Neuron (in vitro differentiated cells): Measurements from ENCODE around the gene ZNHIT1.
A peak's percentile ranks its signal among the peaks of the same experiment; 100 is the strongest.

Experiments used
- H2AFZ ChIP-seq: one replicate; pipeline ENCODE4 v1.6.1; 2013; ENCODE audit warnings: low read depth, mild to moderate bottlenecking, inconsistent platforms, low read length, moderate library complexity
- H3K27me3 ChIP-seq: one replicate; pipeline ENCODE4 v1.6.1; 2013; ENCODE audit warnings: low read length; ENCODE audit not compliant: insufficient read depth
- H3K36me3 ChIP-seq: one replicate; pipeline ENCODE4 v1.6.1; 2013; ENCODE audit warnings: low read length; ENCODE audit not compliant: insufficient read depth
- H3K4me1 ChIP-seq: one replicate; pipeline ENCODE4 v1.6.1; 2013; ENCODE audit warnings: low read length; ENCODE audit not compliant: insufficient read depth
- H3K4me3 ChIP-seq: 2 replicates; pipeline ENCODE4 v1.5.1; 2013; ENCODE audit warnings: mild to moderate bottlenecking, low read length, moderate library complexity
- H3K9me3 ChIP-seq: one replicate; pipeline ENCODE4 v1.6.1; 2013; ENCODE audit warnings: low read length

Gene ZNHIT1

DNA sequence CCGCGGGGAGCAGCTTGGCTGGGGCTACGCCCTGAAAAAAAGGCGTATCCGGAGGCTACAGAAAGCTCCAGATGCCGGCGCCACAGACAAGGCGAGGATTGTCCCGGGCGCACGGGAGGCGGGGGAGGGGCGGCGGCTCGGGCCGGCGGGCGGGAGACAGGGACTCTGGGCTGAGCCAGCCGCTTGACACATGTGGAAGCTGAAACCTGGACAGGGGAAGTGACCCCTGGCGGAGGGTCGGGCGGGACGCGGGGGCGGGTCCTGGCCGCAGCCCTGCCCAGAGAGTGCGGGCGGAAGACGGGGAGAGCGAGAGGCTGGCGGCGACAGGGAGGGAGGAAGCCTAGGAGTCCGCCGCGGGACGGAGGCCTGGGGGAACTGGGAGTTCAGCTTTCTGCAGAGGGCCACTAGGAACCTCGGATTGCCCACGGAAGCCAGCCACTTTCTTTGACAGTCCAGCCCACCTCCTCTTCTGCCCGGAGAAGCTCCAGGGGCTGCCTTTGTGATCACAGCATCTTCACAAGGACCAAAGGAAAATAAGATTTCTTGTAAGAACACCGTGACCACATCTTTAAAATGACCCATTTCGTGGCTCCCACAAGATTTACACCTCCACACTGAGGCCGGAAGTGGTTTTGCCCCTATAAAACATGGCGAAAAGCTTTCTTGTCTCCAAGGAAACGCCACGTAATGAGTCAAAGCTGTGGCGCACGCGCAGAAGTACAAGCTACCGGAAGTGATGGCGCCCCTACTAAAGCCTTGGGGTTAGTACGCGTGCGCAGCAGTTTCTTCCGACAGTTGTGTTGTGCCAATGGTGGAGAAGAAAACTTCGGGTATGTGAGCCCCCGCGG is at the start of gene ZNHIT1, which contains the start of gene PLOD3:
Gene ZNHIT1, plus strand, starts transcription at position 778 of the 848 bp plus-strand sequence. Its CDS starts 31 bp downstream, at position 809.
Gene PLOD3, minus strand, starts transcription at position 194 of the 848 bp plus-strand sequence. CDS start 307 bp downstream, outside the sequence.
- Histone ChIP-seq H3K27me3 (no peaks in the 10 kb centered on the region), H3K36me3 (peaks cover 5% of the 10 kb centered on the region), H2AFZ (peak within 1 kb of the TSS; percentile 42), H3K4me1 (peaks cover 14% of the 10 kb centered on the region), H3K9me3 (no peaks in the 10 kb centered on the region), H3K4me3 (peak within 1 kb of the TSS; percentile 68)

DNA sequence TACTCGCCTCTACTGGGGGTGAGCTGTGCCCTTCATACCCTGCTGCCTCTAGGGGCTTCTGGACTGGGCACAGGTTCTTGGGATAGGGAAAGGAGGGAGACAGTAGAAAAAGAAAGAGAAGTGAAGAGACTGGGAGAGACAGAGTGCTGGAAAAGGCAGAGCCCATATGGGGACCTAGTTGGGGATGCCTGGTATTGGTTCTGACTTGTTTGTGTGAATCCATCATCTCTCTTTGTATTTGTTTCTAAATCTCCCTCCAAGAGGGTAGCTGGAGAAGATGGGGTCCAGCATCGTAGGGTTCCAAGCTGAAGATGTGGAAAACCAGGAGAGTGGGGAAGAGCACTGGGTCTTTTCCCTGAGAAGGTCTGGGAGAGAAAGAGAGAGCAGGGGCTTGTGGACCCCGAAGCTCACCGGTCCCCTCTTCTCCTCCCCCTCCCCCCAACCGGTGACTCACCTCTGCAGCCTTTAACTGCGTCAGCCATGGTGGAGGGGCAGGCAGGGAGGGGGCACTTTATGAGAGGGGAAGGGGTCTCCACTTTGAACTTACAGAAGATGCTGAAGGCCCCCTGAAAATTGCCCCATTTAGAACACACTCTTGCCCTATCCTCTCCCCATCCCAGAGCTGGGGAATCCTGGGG is 49.4 kb upstream of the ZNHIT1 start:
- no peaks in the 10 kb centered on the region for H3K36me3 ChIP-seq

DNA sequence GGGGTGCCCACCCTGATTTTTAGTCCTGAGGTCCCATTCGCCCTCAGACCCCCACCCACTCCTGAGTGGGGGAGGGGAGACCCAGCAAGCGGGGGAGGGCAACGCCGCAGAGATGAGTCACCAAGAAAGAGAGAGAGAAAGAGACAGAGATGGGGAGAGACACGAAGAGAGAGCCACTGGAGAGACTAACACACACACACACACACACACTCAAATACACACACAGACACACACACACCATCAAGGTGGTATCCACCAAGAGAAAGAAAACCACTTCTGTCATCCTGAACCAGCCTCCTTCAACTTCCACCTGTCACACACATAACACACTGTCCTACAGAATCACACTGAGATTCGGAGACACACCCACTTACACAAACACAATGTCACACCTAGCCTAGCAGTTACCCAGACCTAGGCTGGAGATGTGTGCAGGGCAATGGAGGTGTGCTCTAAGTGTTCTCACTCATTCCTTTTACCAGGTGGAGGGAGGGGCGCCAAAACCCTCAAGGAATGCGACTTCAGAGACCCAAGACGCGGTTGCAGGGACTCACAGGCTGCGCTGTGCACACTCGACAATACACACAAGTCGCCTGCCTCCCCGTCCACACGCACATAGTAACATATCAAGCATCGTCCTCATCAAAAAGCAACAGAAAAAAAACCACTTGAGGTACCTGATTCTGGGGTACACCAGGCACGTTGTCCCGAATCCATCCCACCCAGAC is 48.7 kb upstream of the ZNHIT1 start:
- Histone ChIP-seq H3K27me3 (peaks cover 71% of the 10 kb centered on the region), H3K36me3 (no peaks in the 10 kb centered on the region), H2AFZ (no peak overlapping the region), H3K4me3 (no peak overlapping the region), H3K4me1 (peaks cover 60% of the 10 kb centered on the region), H3K9me3 (peaks cover 2% of the 10 kb centered on the region)

More for the DNA sequence above, 49.4 kb upstream of the ZNHIT1 start:
- Histone ChIP-seq H3K9me3 (no peaks in the 10 kb centered on the region), H2AFZ (no peak overlapping the region), H3K27me3 (peaks cover 64% of the 10 kb centered on the region), H3K4me3 (no peak overlapping the region), H3K4me1 (peaks cover 67% of the 10 kb centered on the region)

- no peak overlapping the region for H2AFZ ChIP-seq
- no peaks in the 10 kb centered on the region for H3K36me3 ChIP-seq
- peaks cover 4% of the 10 kb centered on the region for H3K9me3 ChIP-seq
- no peak overlapping the region for H3K4me3 ChIP-seq
- H3K4me1 ChIP-seq = peaks cover 53% of the 10 kb centered on the region
- peaks cover 75% of the 10 kb centered on the region for H3K27me3 ChIP-seq
Measured at GRCh38 chr7:101169838-101170551, 48.0 kb upstream of the ZNHIT1 start.

DNA sequence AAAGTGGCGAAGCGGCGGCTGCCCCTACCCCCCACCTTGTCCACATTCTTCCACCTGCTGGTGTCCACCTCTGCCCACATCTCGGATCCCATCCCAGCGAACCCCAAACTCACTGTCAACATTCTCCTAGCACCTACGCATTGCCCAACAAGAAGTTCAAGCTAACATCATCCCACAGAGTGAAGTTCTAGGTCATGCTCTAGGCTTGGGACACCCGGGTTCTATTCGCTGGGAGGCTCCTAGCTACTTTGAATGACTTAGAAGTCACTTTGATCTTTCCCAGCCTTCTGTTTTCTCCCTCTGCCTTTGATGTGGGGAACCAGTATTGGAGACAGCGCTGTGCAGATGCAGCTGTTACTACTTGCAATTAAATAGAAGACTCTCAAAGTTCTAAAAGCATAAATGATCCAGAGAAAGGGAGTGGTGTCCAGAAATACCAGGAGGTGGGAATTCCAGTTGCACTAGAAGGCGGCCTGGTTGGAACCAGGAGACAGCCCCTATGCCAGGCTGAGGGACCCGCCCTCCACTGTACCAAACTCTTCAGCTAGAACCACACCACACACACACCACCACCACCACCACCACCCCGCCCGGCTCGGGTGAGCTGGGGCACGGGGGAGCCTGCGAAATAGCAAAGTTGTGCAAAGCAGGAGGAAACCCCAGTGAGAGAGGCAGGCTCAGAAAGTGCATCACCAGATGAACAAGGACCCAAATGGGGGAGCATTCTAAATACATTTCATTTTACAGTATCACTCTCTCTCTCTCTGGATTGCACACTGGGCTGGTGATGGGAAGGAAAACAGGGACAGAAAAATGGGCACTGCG is 47.1 kb upstream of the ZNHIT1 start:
- Histone ChIP-seq H3K4me3 (no peak overlapping the region), H2AFZ (no peak overlapping the region), H3K4me1 (peaks cover 48% of the 10 kb centered on the region), H3K27me3 (peaks cover 75% of the 10 kb centered on the region), H3K36me3 (no peaks in the 10 kb centered on the region), H3K9me3 (peaks cover 4% of the 10 kb centered on the region)

DNA sequence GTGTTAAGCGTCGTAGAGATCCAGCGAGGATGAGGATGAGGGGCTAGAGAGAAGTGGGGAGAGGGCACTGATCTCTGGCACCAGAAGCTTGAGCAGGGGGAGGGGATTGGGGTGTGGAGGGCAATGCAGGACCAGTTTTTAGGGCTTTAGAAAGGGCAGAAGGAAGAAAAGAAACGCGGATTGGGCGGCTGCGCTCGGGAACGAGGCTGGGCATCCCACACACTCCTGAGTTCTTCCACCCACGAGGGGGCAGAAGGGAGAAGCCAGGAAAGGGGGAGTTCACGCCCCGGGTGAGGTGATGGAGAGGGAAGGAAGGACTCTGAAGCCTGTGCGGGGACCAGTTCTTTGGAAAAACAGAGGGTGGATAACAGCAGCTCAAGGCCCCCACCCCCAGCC is 46.5 kb upstream of the ZNHIT1 start:
- Histone ChIP-seq H3K4me1 (peaks cover 42% of the 10 kb centered on the region), H3K4me3 (no peak overlapping the region), H3K36me3 (no peaks in the 10 kb centered on the region), H3K9me3 (peaks cover 4% of the 10 kb centered on the region), H3K27me3 (peaks cover 75% of the 10 kb centered on the region), H2AFZ (no peak overlapping the region)

GRCh38 chr7:101172005-101172853 is 45.7 kb upstream of the ZNHIT1 start:
- Histone ChIP-seq H3K4me3 (no peak overlapping the region), H3K9me3 (peaks cover 4% of the 10 kb centered on the region), H3K36me3 (no peaks in the 10 kb centered on the region), H2AFZ (no peak overlapping the region), H3K27me3 (peaks cover 71% of the 10 kb centered on the region), H3K4me1 (peaks cover 36% of the 10 kb centered on the region)

DNA sequence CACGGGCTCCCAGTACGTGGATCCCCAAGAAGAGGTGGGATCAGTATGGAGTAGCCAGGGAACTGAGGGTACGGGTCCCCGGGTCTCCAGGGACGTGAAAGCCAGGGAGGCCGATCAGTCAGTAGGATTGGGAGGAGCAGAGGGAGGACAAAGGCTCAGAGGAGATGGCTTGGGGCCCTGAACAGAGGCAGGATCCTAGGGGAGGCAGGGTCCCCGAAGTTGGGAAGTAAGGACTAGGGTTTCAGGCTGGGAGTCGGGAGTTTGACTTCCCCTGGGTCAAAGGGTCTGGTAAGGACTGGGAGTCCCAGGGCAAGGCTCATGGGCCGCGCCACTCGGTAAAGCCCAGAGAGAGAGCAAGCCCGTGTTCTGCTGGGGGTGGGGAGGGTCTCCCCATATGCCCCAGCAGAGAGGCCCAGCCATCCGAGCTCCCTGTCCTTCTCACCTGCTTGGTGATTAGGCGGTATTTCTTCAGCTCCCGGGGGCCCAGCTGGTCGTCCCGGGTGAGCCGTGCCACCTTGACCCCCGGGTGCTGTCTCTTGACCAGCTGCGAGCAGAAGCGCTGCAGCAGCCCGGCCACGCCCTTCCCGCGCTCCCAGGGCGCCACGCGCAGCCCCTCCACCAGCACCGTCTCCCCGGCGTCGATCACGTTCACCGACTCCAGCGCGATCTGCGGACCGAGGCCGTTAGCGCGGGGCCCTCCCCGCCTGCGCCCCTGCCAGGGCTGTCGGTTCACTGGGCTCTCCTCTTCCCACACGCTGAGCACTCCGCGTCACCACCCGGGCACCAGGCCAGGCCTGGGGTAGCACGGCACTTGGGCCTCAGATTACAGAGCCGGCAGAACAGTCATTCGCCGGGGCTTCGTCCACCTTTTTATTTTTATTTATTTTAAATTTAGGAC is 44.9 kb upstream of the ZNHIT1 start:
- Histone ChIP-seq H3K4me3 (no peak overlapping the region), H2AFZ (no peak overlapping the region), H3K4me1 (peaks cover 27% of the 10 kb centered on the region), H3K36me3 (no peaks in the 10 kb centered on the region), H3K27me3 (peaks cover 62% of the 10 kb centered on the region), H3K9me3 (peaks cover 4% of the 10 kb centered on the region)

GRCh38 chr7:101173752-101174244 is 44.2 kb upstream of the ZNHIT1 start:
- no peak overlapping the region for H3K4me3 ChIP-seq
- H2AFZ ChIP-seq = no peak overlapping the region
- peaks cover 22% of the 10 kb centered on the region for H3K4me1 ChIP-seq

DNA sequence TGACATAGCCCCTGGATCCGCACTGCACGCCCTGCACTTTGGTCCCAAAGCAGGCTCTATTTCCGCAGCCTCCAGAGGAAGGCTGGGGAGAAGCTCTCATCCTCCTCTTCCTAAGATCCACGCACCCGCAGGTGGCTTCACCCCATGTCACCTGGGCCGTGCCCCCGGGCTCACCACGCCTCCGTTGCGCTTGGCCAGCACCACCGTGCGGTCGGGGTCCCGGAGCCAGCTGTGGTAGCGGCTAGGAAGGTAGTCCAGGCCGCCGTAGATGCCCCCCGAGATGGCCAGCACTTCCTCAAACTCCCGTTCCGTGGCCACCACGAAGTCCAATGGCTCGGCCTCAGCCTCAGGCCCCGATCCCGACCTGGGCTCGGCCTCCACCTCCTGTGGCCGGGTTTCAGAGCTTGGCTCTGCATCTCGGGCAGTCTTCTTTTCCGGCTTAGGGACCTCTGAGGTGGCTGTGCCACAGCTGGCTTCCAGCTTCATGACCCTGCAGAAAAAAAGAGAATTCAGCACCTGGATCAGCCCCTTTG is 43.6 kb upstream of the ZNHIT1 start:
- peaks cover 51% of the 10 kb centered on the region for H3K27me3 ChIP-seq
- H3K4me1 ChIP-seq = peaks cover 18% of the 10 kb centered on the region
- H3K9me3 ChIP-seq = peaks cover 4% of the 10 kb centered on the region
- H3K36me3 ChIP-seq = no peaks in the 10 kb centered on the region
- no peak overlapping the region for H2AFZ ChIP-seq
- H3K4me3 ChIP-seq = no peak overlapping the region

More at GRCh38 chr7:101173752-101174244, 44.2 kb upstream of the ZNHIT1 start:
- H3K9me3 ChIP-seq = peaks cover 4% of the 10 kb centered on the region
- no peaks in the 10 kb centered on the region for H3K36me3 ChIP-seq
- peaks cover 55% of the 10 kb centered on the region for H3K27me3 ChIP-seq
